CD4-positive, alpha-beta memory T cell (primary cell): ENCODE results near the gene CEP72. TPM values are rescaled to one million over a fixed set of nuclear protein-coding genes. Genes with fewer than 3 reads are reported as not detected.
"Not testable (repeated sequence)": the region's sequence is repeated elsewhere in the genome, so short reads cannot be mapped to it uniquely, and the experiment has no call there.

Experiments used
- CTCF ChIA-PET: fragments of 350-600 bp; sonication (Branson Sonifier 250); formaldehyde crosslinking; loops from one replicate; lab custom pipeline; 2021; ENCODE audit warnings: inconsistent platforms; ENCODE audit not compliant: partially characterized antibody; lab: Charles Lee
- POLR2A ChIA-PET: fragments of 350-600 bp; sonication (Branson Sonifier 250); formaldehyde crosslinking; loops from one replicate; lab custom pipeline; 2021; ENCODE audit not compliant: partially characterized antibody; lab: Charles Lee
- DNase-seq, 5 donors: peaks; one replicate each; pipeline versions ENCODE4 v3.0.0 to v3.0.0-alpha.2; 2020 to 2022; ENCODE audit warnings: mixed read lengths in 1 of 5
- H3K27ac ChIP-seq: one replicate; pipeline ENCODE4 v1.7.0; 2013; ENCODE audit warnings: low read depth, low read length
- H3K27me3 ChIP-seq: 2 replicates; pipeline ENCODE4 v1.7.0; 2013; ENCODE audit warnings: mild to moderate bottlenecking, low read length, moderate library complexity; ENCODE audit not compliant: insufficient read depth
- H3K36me3 ChIP-seq: 2 replicates; pipeline ENCODE4 v1.7.0; 2013; ENCODE audit warnings: mild to moderate bottlenecking, low read length, moderate library complexity; ENCODE audit not compliant: insufficient read depth
- H3K4me1 ChIP-seq: 2 replicates; pipeline ENCODE4 v1.7.0; 2013; ENCODE audit warnings: mild to moderate bottlenecking, low read length, moderate library complexity; ENCODE audit not compliant: insufficient read depth
- H3K4me3 ChIP-seq, 2 donors: one replicate each; pipeline ENCODE4 v1.7.0; 2013; ENCODE audit warnings: low read length in 2 of 2, mild to moderate bottlenecking in 1 of 2
- H3K9me3 ChIP-seq, 2 donors: one replicate each; pipeline ENCODE4 v1.7.0; 2013; ENCODE audit warnings: low read length in 2 of 2, control low read depth in 1 of 2; ENCODE audit not compliant: control insufficient read depth in 1 of 2
- H3K27ac Mint-ChIP-seq, 7 donors: one replicate each; pipeline ENCODE4 v1.8.0; 2020 to 2021; ENCODE audit warnings: mixed read lengths in 7 of 7, mild to moderate bottlenecking in 6 of 7, inconsistent platforms in 3 of 7, moderate library complexity in 3 of 7
- H3K27me3 Mint-ChIP-seq, 2 donors: one replicate each; pipeline ENCODE4 v1.8.0; 2020 to 2021; ENCODE audit warnings: mixed read lengths in 2 of 2
- H3K36me3 Mint-ChIP-seq, 2 donors: one replicate each; pipeline ENCODE4 v1.8.0; 2020 to 2021; ENCODE audit warnings: mixed read lengths in 2 of 2, inconsistent platforms in 1 of 2, mild to moderate bottlenecking in 1 of 2
- H3K4me1 Mint-ChIP-seq, 4 donors: one replicate each; pipeline ENCODE4 v1.8.0; 2020 to 2021; ENCODE audit warnings: mixed read lengths in 4 of 4, mild to moderate bottlenecking in 1 of 4
- H3K4me3 Mint-ChIP-seq, 8 donors: one replicate each; pipeline ENCODE4 v1.8.0; 2020 to 2021; ENCODE audit warnings: mixed read lengths in 8 of 8, mild to moderate bottlenecking in 7 of 8, moderate library complexity in 6 of 8, inconsistent platforms in 3 of 8
- H3K9me3 Mint-ChIP-seq, 8 donors: one replicate each; pipeline ENCODE4 v1.8.0; 2020 to 2021; ENCODE audit warnings: mixed read lengths in 8 of 8, mild to moderate bottlenecking in 5 of 8, inconsistent platforms in 3 of 8, moderate library complexity in 1 of 8
- intact Hi-C: fragments of 100-400 bp; cut with micrococcal nuclease; formaldehyde crosslinking; loops from one replicate; pipeline ENCODE4 v1.15.1; 2023
- polyA plus RNA-seq, 2 donors: library from polyadenylated mRNA; unstranded; fragments of 300-500 nt; fragmentation: Illumina TruSeq; gene quantifications; one replicate each; pipeline ENCODE4 v1.2.3, GENCODE V29; 2021
- total RNA-seq, 2 experiments: library from RNA; stranded (reverse); gene quantifications; one replicate each; pipeline ENCODE4 v1.2.3, GENCODE V29; 2021

CEP72 gene
- total and polyA plus RNA-seq, 4 experiments from 2014 or later = 2.5 to 28.0 (median 16.2) TPM

GRCh38 chr5:573976-574375, 38.2 kb upstream of the CEP72 start:
- no peak overlapping the region for H3K27ac Mint-ChIP-seq
- POLR2A ChIA-PET = no interaction called here

GRCh38 chr5:574906-575305, 37.2 kb upstream of the CEP72 start:
- no peak for DNase-seq
- no peak overlapping the region for H3K4me3 ChIP-seq
- Mint-ChIP-seq H3K27ac (no peak overlapping the region), H3K27me3 (peaks cover 9 to 33% of the 10 kb centered on the region in 2 donors), H3K4me1 (no peaks in the 10 kb centered on the region), H3K9me3 (peaks cover 3 to 40% (median 35%) of the 10 kb centered on the region in 8 donors), H3K4me3 (no peak overlapping the region), H3K36me3 (peaks cover 0 to 2% of the 10 kb centered on the region in 2 donors)
- H3K4me1 ChIP-seq = no peaks in the 10 kb centered on the region
- ChIA-PET POLR2A (no interaction called here), CTCF (no interaction called here)
- intact Hi-C loops = no loop called here
- no peak overlapping the region for H3K27ac ChIP-seq
- H3K27me3 ChIP-seq = no peaks in the 10 kb centered on the region
- H3K36me3 ChIP-seq = no peaks in the 10 kb centered on the region
- peaks cover 0 to 6% of the 10 kb centered on the region in 2 donors for H3K9me3 ChIP-seq

More at GRCh38 chr5:573976-574375, 38.2 kb upstream of the CEP72 start:
- CTCF ChIA-PET = no interaction called here
- no peak overlapping the region for H3K4me3 ChIP-seq
- H3K36me3 ChIP-seq = no peaks in the 10 kb centered on the region
- intact Hi-C loops = no loop called here
- Mint-ChIP-seq H3K36me3 (peaks cover 0 to 2% of the 10 kb centered on the region in 2 donors), H3K4me1 (no peaks in the 10 kb centered on the region), H3K9me3 (peaks cover 3 to 40% (median 34%) of the 10 kb centered on the region in 8 donors), H3K4me3 (no peak overlapping the region), H3K27me3 (peaks cover 12 to 33% of the 10 kb centered on the region in 2 donors)
- H3K27me3 ChIP-seq = no peaks in the 10 kb centered on the region
- H3K27ac ChIP-seq = no peak overlapping the region
- H3K4me1 ChIP-seq = no peaks in the 10 kb centered on the region
- DNase-seq = no peak
- peaks cover 0 to 6% of the 10 kb centered on the region in 2 donors for H3K9me3 ChIP-seq

GRCh38 chr5:575636-576035, 36.5 kb upstream of the CEP72 start:
- peak overlapping the region in 1 of 7 donors; percentile 4 for H3K27ac Mint-ChIP-seq
- intact Hi-C loops = no loop called here
- no peaks in the 10 kb centered on the region for H3K36me3 ChIP-seq
- H3K9me3 Mint-ChIP-seq = peaks cover 3 to 40% (median 35%) of the 10 kb centered on the region in 8 donors
- H3K27ac ChIP-seq = no peak overlapping the region
- H3K27me3 ChIP-seq = no peaks in the 10 kb centered on the region
- peaks cover 0 to 2% of the 10 kb centered on the region in 2 donors for H3K36me3 Mint-ChIP-seq
- ChIA-PET CTCF (no interaction called here), POLR2A (no interaction called here)
- H3K4me3 Mint-ChIP-seq = no peak overlapping the region
- peaks cover 14 to 39% of the 10 kb centered on the region in 2 donors for H3K27me3 Mint-ChIP-seq
- no peaks in the 10 kb centered on the region for H3K4me1 ChIP-seq
- no peak for DNase-seq
- no peak overlapping the region for H3K4me3 ChIP-seq
- peaks cover 0 to 6% of the 10 kb centered on the region in 2 donors for H3K9me3 ChIP-seq
- no peaks in the 10 kb centered on the region for H3K4me1 Mint-ChIP-seq

- H3K4me1 Mint-ChIP-seq, H3K9me3 ChIP-seq, H3K4me3 ChIP-seq, H3K4me3 Mint-ChIP-seq, H3K27me3 ChIP-seq, DNase-seq, POLR2A ChIA-PET, H3K4me1 ChIP-seq, H3K36me3 Mint-ChIP-seq, intact Hi-C loops, H3K27ac Mint-ChIP-seq, H3K27ac ChIP-seq, H3K36me3 ChIP-seq: not testable (repeated sequence)
- Mint-ChIP-seq H3K9me3 (peaks cover 3 to 40% (median 35%) of the 10 kb centered on the region in 8 donors), H3K27me3 (peaks cover 23 to 51% of the 10 kb centered on the region in 2 donors)
- CTCF ChIA-PET = interaction anchor here (1.4 kb wide), 1 partner anchor 9 kb away, joined by 3 read pairs; no protein-coding TSS in a partner anchor
Measured at GRCh38 chr5:577214-577613, 34.9 kb upstream of the CEP72 start.

- ChIA-PET CTCF (interaction anchor here (1.4 kb wide), 1 partner anchor 10 kb away, joined by 3 read pairs; no protein-coding TSS in a partner anchor), POLR2A (no interaction called here)
- no peaks in the 10 kb centered on the region for H3K4me1 Mint-ChIP-seq
- no peaks in the 10 kb centered on the region for H3K36me3 ChIP-seq
- intact Hi-C loops = no loop called here
- peaks cover 0 to 2% of the 10 kb centered on the region in 2 donors for H3K36me3 Mint-ChIP-seq
- H3K4me3 ChIP-seq = no peak overlapping the region
- no peaks in the 10 kb centered on the region for H3K4me1 ChIP-seq
- DNase-seq = no peak
- H3K27me3 ChIP-seq = peaks cover 10% of the 10 kb centered on the region
- no peak overlapping the region for H3K4me3 Mint-ChIP-seq
- peaks cover 3 to 40% (median 35%) of the 10 kb centered on the region in 8 donors for H3K9me3 Mint-ChIP-seq
- peaks cover 27 to 55% of the 10 kb centered on the region in 2 donors for H3K27me3 Mint-ChIP-seq
- H3K9me3 ChIP-seq = peaks cover 0 to 6% of the 10 kb centered on the region in 2 donors
- no peak overlapping the region for H3K27ac ChIP-seq
- H3K27ac Mint-ChIP-seq = no peak overlapping the region
Measured at GRCh38 chr5:577800-578199, 34.3 kb upstream of the CEP72 start.

GRCh38 chr5:579211-579610, 32.9 kb upstream of the CEP72 start:
- H3K4me1 ChIP-seq = no peaks in the 10 kb centered on the region
- H3K9me3 ChIP-seq = peaks cover 0 to 6% of the 10 kb centered on the region in 2 donors
- H3K4me3 ChIP-seq = no peak overlapping the region
- CTCF ChIA-PET = no interaction called here
- intact Hi-C loops = no loop called here
- Mint-ChIP-seq H3K36me3 (peaks cover 0 to 2% of the 10 kb centered on the region in 2 donors), H3K27ac (no peak overlapping the region), H3K4me1 (no peaks in the 10 kb centered on the region), H3K9me3 (peaks cover 3 to 40% (median 36%) of the 10 kb centered on the region in 8 donors), H3K27me3 (peaks cover 31 to 53% of the 10 kb centered on the region in 2 donors), H3K4me3 (no peak overlapping the region)
- no peak overlapping the region for H3K27ac ChIP-seq
- no peak for DNase-seq
- POLR2A ChIA-PET = no interaction called here
- peaks cover 10% of the 10 kb centered on the region for H3K27me3 ChIP-seq
- H3K36me3 ChIP-seq = no peaks in the 10 kb centered on the region

- Mint-ChIP-seq H3K36me3 (peaks cover 0 to 2% of the 10 kb centered on the region in 2 donors), H3K27me3 (peaks cover 30 to 47% of the 10 kb centered on the region in 2 donors), H3K27ac (no peak overlapping the region), H3K4me3 (no peak overlapping the region), H3K9me3 (peaks cover 3 to 38% (median 35%) of the 10 kb centered on the region in 8 donors), H3K4me1 (no peaks in the 10 kb centered on the region)
- intact Hi-C loops = no loop called here
- H3K27ac ChIP-seq = no peak overlapping the region
- H3K4me3 ChIP-seq = no peak overlapping the region
- H3K27me3 ChIP-seq = peaks cover 10% of the 10 kb centered on the region
- ChIA-PET POLR2A (no interaction called here), CTCF (no interaction called here)
- no peak for DNase-seq
- H3K36me3 ChIP-seq = no peaks in the 10 kb centered on the region
- H3K4me1 ChIP-seq = no peaks in the 10 kb centered on the region
- H3K9me3 ChIP-seq = peaks cover 0 to 6% of the 10 kb centered on the region in 2 donors
Measured at GRCh38 chr5:579746-580366, 32.3 kb upstream of the CEP72 start.
